ENCODE measurements around the gene RAB7A. TPM values are rescaled to one million over a fixed set of nuclear protein-coding genes. Genes with fewer than 3 reads are reported as not detected.

RAB7A gene
- total and polyA plus RNA-seq, 2 experiments from 2014 or later: 89.8 to 156 TPM

DNA sequence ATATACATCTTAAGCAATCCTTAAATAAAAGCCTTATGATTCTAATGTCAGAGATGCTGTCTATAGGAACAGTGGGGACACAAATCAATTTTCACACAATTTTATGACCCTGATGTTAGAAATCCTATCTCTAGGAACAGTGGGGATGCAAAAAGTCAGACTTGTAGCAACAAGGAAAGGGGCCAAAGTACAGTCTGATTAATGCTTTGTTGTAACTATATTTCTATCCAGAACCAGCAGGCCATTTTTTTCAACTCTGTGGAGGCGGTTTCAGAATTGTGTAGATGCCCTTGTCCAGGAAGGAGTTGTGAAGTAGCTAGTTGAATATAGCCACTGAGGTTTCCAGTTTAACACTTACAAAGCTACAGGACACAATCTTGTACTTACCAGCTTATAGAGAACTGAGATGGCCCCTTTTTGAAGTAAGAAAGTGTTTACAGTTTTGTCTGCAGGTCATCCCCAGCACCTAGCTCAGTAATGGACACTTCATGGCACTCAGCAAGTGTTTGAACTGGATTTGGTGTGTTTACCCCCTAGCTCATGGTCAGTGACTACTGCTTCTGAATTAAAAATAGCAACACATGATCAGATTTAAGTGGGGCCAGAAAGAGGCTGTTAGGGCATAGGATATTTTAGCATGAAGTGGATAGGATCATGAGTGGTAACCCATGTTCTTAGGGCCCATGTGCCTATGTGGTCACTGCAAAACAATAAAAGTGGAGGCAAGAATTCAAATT lies 54.3 kb downstream of the RAB7A start (continued):
- TF ChIP-seq REST (IDR thresholded peaks at IDR 0.05; ENCODE audit: unreplicated experiment): no peak
- TF ChIP-seq, protein P1, sequence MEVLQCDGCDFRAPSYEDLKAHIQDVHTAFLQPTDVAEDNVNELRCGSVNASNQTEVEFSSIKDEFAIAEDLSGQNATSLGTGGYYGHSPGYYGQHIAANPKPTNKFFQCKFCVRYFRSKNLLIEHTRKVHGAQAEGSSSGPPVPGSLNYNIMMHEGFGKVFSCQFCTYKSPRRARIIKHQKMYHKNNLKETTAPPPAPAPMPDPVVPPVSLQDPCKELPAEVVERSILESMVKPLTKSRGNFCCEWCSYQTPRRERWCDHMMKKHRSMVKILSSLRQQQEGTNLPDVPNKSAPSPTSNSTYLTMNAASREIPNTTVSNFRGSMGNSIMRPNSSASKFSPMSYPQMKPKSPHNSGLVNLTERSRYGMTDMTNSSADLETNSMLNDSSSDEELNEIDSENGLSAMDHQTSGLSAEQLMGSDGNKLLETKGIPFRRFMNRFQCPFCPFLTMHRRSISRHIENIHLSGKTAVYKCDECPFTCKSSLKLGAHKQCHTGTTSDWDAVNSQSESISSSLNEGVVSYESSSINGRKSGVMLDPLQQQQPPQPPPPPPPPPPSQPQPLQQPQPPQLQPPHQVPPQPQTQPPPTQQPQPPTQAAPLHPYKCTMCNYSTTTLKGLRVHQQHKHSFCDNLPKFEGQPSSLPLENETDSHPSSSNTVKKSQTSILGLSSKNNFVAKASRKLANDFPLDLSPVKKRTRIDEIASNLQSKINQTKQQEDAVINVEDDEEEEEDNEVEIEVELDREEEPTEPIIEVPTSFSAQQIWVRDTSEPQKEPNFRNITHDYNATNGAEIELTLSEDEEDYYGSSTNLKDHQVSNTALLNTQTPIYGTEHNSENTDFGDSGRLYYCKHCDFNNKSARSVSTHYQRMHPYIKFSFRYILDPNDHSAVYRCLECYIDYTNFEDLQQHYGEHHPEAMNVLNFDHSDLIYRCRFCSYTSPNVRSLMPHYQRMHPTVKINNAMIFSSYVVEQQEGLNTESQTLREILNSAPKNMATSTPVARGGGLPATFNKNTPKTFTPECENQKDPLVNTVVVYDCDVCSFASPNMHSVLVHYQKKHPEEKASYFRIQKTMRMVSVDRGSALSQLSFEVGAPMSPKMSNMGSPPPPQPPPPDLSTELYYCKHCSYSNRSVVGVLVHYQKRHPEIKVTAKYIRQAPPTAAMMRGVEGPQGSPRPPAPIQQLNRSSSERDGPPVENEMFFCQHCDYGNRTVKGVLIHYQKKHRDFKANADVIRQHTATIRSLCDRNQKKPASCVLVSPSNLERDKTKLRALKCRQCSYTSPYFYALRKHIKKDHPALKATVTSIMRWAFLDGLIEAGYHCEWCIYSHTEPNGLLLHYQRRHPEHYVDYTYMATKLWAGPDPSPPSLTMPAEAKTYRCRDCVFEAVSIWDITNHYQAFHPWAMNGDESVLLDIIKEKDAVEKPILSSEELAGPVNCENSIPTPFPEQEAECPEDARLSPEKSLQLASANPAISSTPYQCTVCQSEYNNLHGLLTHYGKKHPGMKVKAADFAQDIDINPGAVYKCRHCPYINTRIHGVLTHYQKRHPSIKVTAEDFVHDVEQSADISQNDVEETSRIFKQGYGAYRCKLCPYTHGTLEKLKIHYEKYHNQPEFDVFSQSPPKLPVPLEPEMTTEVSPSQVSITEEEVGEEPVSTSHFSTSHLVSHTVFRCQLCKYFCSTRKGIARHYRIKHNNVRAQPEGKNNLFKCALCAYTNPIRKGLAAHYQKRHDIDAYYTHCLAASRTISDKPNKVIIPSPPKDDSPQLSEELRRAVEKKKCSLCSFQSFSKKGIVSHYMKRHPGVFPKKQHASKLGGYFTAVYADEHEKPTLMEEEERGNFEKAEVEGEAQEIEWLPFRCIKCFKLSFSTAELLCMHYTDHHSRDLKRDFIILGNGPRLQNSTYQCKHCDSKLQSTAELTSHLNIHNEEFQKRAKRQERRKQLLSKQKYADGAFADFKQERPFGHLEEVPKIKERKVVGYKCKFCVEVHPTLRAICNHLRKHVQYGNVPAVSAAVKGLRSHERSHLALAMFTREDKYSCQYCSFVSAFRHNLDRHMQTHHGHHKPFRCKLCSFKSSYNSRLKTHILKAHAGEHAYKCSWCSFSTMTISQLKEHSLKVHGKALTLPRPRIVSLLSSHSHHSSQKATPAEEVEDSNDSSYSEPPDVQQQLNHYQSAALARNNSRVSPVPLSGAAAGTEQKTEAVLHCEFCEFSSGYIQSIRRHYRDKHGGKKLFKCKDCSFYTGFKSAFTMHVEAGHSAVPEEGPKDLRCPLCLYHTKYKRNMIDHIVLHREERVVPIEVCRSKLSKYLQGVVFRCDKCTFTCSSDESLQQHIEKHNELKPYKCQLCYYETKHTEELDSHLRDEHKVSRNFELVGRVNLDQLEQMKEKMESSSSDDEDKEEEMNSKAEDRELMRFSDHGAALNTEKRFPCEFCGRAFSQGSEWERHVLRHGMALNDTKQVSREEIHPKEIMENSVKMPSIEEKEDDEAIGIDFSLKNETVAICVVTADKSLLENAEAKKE (CRISPR knock-in tag; IDR thresholded peaks at IDR 0.05): no peak
- TF ChIP-seq CREB1 (CRISPR knock-in tag; IDR thresholded peaks at IDR 0.05; ENCODE audit: low read depth): no peak

GRCh38 chr3:128781164-128781563 lies 55.2 kb downstream of the RAB7A start:
- H3K4me3 Mint-ChIP-seq: no peak overlapping the region
- no peak overlapping the region for H3K4me3 ChIP-seq
- H4K20me1 ChIP-seq (replicated peaks; ENCODE audit: insufficient read depth): peaks cover 86% of the 10 kb centered on the region
- no peaks in the 10 kb centered on the region for H3F3A ChIP-seq (replicated peaks; ENCODE audit: low read depth)
- H3K9me3 Mint-ChIP-seq: no peaks in the 10 kb centered on the region
- H2AFZ ChIP-seq: no peak overlapping the region
- H3K27ac Mint-ChIP-seq: no peak overlapping the region
- H3K27me3 ChIP-seq (ENCODE audit: insufficient read depth): no peaks in the 10 kb centered on the region
- no peak overlapping the region for H3K27ac ChIP-seq (ENCODE audit: low read depth)
- no peak for DNase-seq (ENCODE audit: low spot score)
- peaks cover 2% of the 10 kb centered on the region; the same call in 1 of the 3 replicates for H3K36me3 Mint-ChIP-seq (ENCODE audit: low read depth)
- H3K36me3 ChIP-seq (ENCODE audit: insufficient read depth): no peaks in the 10 kb centered on the region
- peaks cover 30% of the 10 kb centered on the region for H3K4me1 ChIP-seq (ENCODE audit: insufficient read depth)
- ATAC-seq: no peak
- H3K4me2 ChIP-seq: no peak overlapping the region
- H3K9me2 ChIP-seq (ENCODE audit: insufficient read depth): no peaks in the 10 kb centered on the region
- H3K79me2 ChIP-seq (replicated peaks; ENCODE audit: insufficient read depth): peaks cover 93% of the 10 kb centered on the region
- peaks cover 43% of the 10 kb centered on the region for H3K4me1 Mint-ChIP-seq
- peaks cover 9% of the 10 kb centered on the region for H3K27me3 Mint-ChIP-seq (ENCODE audit: insufficient read depth, low read depth, poor library complexity)
- no peak for TF ChIP-seq CREB1 (CRISPR knock-in tag; IDR thresholded peaks at IDR 0.05; ENCODE audit: low read depth)
- TF ChIP-seq, protein P1 (CRISPR knock-in tag; IDR thresholded peaks at IDR 0.05): no peak
- TF ChIP-seq POLR2AphosphoS5 (IDR thresholded peaks at IDR 0.05; ENCODE audit: low read depth): no peak
